Activated naive CD8-positive, alpha-beta T cell (primary cell): Measurements from ENCODE around the gene ATAD5.
A peak's percentile ranks its signal among the peaks of the same experiment; 100 is the strongest.

ENCODE experiments used
- H3K27ac Mint-ChIP-seq: one replicate; pipeline ENCODE4 v1.8.0; 2021; ENCODE audit warnings: mixed read lengths
- H3K27me3 Mint-ChIP-seq: one replicate; pipeline ENCODE4 v1.8.0; 2021; ENCODE audit warnings: mixed read lengths
- H3K36me3 Mint-ChIP-seq: one replicate; pipeline ENCODE4 v1.8.0; 2021; ENCODE audit warnings: mixed read lengths
- H3K4me1 Mint-ChIP-seq: one replicate; pipeline ENCODE4 v1.8.0; 2021; ENCODE audit warnings: low read depth, mixed read lengths
- H3K4me3 Mint-ChIP-seq: one replicate; pipeline ENCODE4 v1.8.0; 2021; ENCODE audit warnings: mild to moderate bottlenecking, mixed read lengths
- H3K9me3 Mint-ChIP-seq: one replicate; pipeline ENCODE4 v1.8.0; 2021; ENCODE audit warnings: low read depth, mixed read lengths

The ATAD5 gene, protein sequence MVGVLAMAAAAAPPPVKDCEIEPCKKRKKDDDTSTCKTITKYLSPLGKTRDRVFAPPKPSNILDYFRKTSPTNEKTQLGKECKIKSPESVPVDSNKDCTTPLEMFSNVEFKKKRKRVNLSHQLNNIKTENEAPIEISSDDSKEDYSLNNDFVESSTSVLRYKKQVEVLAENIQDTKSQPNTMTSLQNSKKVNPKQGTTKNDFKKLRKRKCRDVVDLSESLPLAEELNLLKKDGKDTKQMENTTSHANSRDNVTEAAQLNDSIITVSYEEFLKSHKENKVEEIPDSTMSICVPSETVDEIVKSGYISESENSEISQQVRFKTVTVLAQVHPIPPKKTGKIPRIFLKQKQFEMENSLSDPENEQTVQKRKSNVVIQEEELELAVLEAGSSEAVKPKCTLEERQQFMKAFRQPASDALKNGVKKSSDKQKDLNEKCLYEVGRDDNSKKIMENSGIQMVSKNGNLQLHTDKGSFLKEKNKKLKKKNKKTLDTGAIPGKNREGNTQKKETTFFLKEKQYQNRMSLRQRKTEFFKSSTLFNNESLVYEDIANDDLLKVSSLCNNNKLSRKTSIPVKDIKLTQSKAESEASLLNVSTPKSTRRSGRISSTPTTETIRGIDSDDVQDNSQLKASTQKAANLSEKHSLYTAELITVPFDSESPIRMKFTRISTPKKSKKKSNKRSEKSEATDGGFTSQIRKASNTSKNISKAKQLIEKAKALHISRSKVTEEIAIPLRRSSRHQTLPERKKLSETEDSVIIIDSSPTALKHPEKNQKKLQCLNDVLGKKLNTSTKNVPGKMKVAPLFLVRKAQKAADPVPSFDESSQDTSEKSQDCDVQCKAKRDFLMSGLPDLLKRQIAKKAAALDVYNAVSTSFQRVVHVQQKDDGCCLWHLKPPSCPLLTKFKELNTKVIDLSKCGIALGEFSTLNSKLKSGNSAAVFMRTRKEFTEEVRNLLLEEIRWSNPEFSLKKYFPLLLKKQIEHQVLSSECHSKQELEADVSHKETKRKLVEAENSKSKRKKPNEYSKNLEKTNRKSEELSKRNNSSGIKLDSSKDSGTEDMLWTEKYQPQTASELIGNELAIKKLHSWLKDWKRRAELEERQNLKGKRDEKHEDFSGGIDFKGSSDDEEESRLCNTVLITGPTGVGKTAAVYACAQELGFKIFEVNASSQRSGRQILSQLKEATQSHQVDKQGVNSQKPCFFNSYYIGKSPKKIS (N-terminal part only)

GRCh38 chr17:30831663-30832437 lies at the start of gene ATAD5:
TSS of gene ATAD5 (plus strand) at chr17:30831966. CDS start at chr17:30832348, 382 bp downstream.
- H3K4me3 Mint-ChIP-seq, result peak within 1 kb of the TSS; percentile 97
- peaks cover 6% of the 10 kb centered on the region for H3K36me3 Mint-ChIP-seq
- no peaks in the 10 kb centered on the region for H3K27me3 Mint-ChIP-seq
- no peaks in the 10 kb centered on the region for H3K9me3 Mint-ChIP-seq
- H3K4me1 Mint-ChIP-seq, result peaks cover 25% of the 10 kb centered on the region
- peak within 1 kb of the TSS; percentile 96 for H3K27ac Mint-ChIP-seq

DNA sequence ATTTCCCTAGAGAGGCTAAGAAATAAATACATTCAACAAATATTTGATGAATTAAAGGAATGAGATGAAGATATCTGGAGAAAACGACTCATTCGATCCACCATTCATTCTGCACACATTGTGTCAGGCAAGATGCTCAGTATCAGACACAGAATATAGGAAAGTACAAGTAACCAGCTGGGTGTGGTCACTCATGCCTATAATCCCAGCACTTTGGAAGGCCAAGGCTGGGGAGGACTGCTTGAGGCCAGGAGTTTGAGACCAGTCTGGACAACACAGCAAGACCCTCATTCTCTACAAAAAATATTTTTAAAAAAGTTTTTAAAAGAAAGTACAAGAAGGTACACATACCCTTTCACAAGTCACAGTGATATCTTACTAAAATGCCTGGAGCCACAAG lies 49.6 kb upstream of the ATAD5 start:
- Mint-ChIP-seq H3K4me3 (no peak overlapping the region), H3K36me3 (peaks cover 7% of the 10 kb centered on the region), H3K4me1 (peaks cover 17% of the 10 kb centered on the region), H3K27me3 (no peaks in the 10 kb centered on the region), H3K27ac (peak overlapping the region; percentile 78), H3K9me3 (no peaks in the 10 kb centered on the region)

GRCh38 chr17:30788918-30789317 lies 42.8 kb upstream of the ATAD5 start:
- H3K27ac Mint-ChIP-seq, result peak overlapping the region; percentile 82
- H3K4me3 Mint-ChIP-seq, result no peak overlapping the region
- peaks cover 18% of the 10 kb centered on the region for H3K4me1 Mint-ChIP-seq
- H3K9me3 Mint-ChIP-seq, result no peaks in the 10 kb centered on the region
- H3K27me3 Mint-ChIP-seq, result no peaks in the 10 kb centered on the region
- peaks cover 4% of the 10 kb centered on the region for H3K36me3 Mint-ChIP-seq

DNA sequence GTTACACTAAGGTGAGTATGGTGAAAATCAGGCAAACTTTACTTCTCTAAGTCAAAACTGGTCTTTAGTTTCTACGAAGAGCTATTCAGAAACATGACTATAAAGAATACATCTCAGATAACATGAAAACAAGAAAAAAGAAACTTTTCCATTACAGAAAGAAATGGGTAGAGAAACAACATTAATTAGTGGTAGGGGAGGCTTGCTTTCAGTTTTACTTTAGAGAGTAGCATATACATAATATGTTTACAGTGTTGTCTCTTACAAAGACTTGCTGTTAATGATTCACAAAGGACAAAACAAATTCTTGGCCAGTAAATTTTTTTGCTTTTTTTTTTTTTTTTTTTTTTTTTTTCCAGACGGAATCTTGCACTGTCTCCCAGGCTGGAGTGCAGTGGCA lies 41.5 kb upstream of the ATAD5 start:
- peak overlapping the region; percentile 82 for H3K27ac Mint-ChIP-seq
- H3K27me3 Mint-ChIP-seq, result no peaks in the 10 kb centered on the region
- no peaks in the 10 kb centered on the region for H3K9me3 Mint-ChIP-seq
- peaks cover 4% of the 10 kb centered on the region for H3K36me3 Mint-ChIP-seq
- peaks cover 14% of the 10 kb centered on the region for H3K4me1 Mint-ChIP-seq
- H3K4me3 Mint-ChIP-seq, result no peak overlapping the region

DNA sequence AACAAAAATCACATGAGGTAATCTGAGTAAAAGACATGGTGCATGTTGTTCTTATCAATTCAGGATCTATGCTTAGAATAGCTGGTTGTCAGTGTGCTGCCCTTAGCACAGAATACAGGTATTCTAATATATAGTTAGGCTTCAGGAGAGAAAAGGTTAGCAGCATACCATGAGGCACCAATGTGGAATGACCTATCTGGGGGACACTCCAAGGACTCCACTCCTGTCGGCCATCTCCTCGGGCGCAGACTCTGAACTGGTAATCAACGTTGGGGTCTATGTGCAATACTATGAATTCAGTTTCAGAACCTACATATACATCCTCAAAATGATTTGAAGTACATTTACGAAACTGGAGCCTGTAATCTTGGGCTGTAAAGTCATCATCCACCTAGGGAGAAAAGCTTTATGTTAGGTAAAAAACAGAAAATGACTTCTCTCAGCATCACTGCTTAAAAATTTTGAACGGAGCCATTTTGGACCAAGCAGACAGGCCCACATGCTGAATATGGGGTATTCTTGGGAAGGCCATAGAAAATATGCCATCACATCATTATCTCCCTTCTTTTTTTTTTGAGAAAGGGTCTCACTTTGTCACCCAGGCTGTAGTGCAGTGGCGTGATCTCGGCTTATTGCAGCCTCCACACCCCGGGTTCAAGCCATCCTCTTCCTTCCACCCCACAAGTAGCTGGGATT lies 38.3 kb upstream of the ATAD5 start:
- no peak overlapping the region for H3K4me3 Mint-ChIP-seq
- no peaks in the 10 kb centered on the region for H3K27me3 Mint-ChIP-seq
- peaks cover 11% of the 10 kb centered on the region for H3K36me3 Mint-ChIP-seq
- H3K27ac Mint-ChIP-seq, result peak overlapping the region; percentile 72
- peaks cover 29% of the 10 kb centered on the region for H3K4me1 Mint-ChIP-seq
- no peaks in the 10 kb centered on the region for H3K9me3 Mint-ChIP-seq

GRCh38 chr17:30794372-30794771 lies 37.4 kb upstream of the ATAD5 start:
- peak overlapping the region; percentile 72 for H3K27ac Mint-ChIP-seq
- peaks cover 27% of the 10 kb centered on the region for H3K4me1 Mint-ChIP-seq

GRCh38 chr17:30796016-30796415 lies 35.8 kb upstream of the ATAD5 start:
- H3K4me1 Mint-ChIP-seq, result peaks cover 19% of the 10 kb centered on the region
- H3K27me3 Mint-ChIP-seq, result no peaks in the 10 kb centered on the region
- H3K4me3 Mint-ChIP-seq, result peak overlapping the region; percentile 6
- no peaks in the 10 kb centered on the region for H3K9me3 Mint-ChIP-seq
- peaks cover 11% of the 10 kb centered on the region for H3K36me3 Mint-ChIP-seq
- H3K27ac Mint-ChIP-seq, result peak overlapping the region; percentile 88

More at GRCh38 chr17:30794372-30794771, 37.4 kb upstream of the ATAD5 start:
- Mint-ChIP-seq H3K36me3 (peaks cover 11% of the 10 kb centered on the region), H3K27me3 (no peaks in the 10 kb centered on the region), H3K4me3 (no peak overlapping the region), H3K9me3 (no peaks in the 10 kb centered on the region)

DNA sequence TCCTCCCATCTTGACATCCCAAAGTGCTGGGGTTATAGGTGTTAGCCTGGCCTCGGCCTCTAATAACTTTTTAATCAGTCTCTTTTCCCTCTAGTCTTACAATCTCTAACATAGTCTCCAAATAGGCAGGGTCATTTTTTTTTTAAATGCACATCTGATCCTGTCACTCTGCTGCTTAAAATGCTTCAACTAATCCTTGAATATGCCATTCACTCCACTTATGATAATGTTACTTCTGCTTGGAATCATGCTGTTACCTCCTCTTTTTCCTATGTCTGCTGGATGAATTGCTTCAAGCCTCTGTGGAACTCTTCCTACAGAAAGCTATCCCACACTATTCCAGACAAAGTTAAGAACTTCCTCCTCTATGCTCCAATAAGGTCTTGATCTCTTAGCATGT lies 30.1 kb upstream of the ATAD5 start:
- H3K9me3 Mint-ChIP-seq, result no peaks in the 10 kb centered on the region
- peaks cover 14% of the 10 kb centered on the region for H3K36me3 Mint-ChIP-seq
- peak overlapping the region; percentile 75 for H3K27ac Mint-ChIP-seq
- H3K27me3 Mint-ChIP-seq, result no peaks in the 10 kb centered on the region
- H3K4me3 Mint-ChIP-seq, result no peak overlapping the region
- peaks cover 40% of the 10 kb centered on the region for H3K4me1 Mint-ChIP-seq

GRCh38 chr17:30805944-30806456 lies 25.8 kb upstream of the ATAD5 start:
- Mint-ChIP-seq H3K36me3 (peaks cover 13% of the 10 kb centered on the region), H3K9me3 (no peaks in the 10 kb centered on the region), H3K4me3 (peak overlapping the region; percentile 54), H3K27me3 (no peaks in the 10 kb centered on the region), H3K27ac (peak overlapping the region; percentile 88), H3K4me1 (peaks cover 66% of the 10 kb centered on the region)

- H3K27me3 Mint-ChIP-seq, result no peaks in the 10 kb centered on the region
- H3K9me3 Mint-ChIP-seq, result no peaks in the 10 kb centered on the region
- H3K4me3 Mint-ChIP-seq, result peak overlapping the region; percentile 83
- H3K27ac Mint-ChIP-seq, result peak overlapping the region; percentile 88
- peaks cover 75% of the 10 kb centered on the region for H3K4me1 Mint-ChIP-seq
- peaks cover 10% of the 10 kb centered on the region for H3K36me3 Mint-ChIP-seq
Observed at GRCh38 chr17:30807896-30808295, 23.9 kb upstream of the ATAD5 start.

DNA sequence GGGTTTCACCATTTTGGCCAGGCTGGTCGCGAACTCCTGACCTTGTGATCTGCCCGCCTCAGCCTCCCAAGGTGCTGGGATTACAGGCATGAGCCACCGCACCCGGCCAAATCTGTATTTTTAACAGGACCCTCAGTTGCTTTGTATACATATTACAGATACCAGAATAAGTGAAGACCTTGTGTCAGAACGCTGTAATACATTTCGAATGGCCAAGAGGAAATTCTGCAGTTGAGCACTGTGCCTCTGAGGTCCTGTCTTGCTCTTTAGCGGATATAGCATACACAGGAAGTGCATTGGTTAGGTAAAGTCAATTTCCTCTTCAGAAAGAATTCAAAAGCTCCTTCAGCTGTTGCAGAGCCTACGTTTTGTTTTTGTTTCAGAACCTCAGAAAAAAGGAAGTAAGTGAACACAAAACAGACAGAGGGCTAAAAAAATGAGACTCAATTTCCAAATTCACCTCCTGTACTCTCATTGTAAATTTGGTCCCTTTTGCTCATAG lies 22.9 kb upstream of the ATAD5 start:
- H3K36me3 Mint-ChIP-seq, result peaks cover 4% of the 10 kb centered on the region
- H3K9me3 Mint-ChIP-seq, result no peaks in the 10 kb centered on the region
- H3K27me3 Mint-ChIP-seq, result no peaks in the 10 kb centered on the region
- H3K4me1 Mint-ChIP-seq, result peaks cover 77% of the 10 kb centered on the region
- H3K4me3 Mint-ChIP-seq, result peak overlapping the region; percentile 83
- peak overlapping the region; percentile 93 for H3K27ac Mint-ChIP-seq

DNA sequence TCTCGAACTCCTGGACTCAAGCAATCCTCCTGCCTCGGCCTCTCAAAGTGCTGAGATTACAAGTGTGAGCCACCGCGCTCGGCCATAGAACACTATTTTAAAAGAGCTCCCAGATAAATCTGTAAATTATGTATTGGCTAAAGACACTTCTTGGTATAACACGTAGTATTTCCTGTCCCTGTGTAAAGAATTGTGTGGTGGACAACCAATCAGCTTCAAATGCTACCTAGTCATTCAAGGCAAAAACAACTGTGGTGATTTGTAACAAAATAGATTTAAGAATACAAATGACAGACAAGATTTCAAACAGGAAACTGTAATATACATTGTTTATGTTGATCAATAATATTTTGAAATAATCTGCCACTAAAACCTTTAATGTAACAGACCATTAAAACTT lies 21.9 kb upstream of the ATAD5 start:
- Mint-ChIP-seq H3K4me1 (peaks cover 72% of the 10 kb centered on the region), H3K36me3 (peaks cover 2% of the 10 kb centered on the region), H3K27ac (peak overlapping the region; percentile 93), H3K9me3 (no peaks in the 10 kb centered on the region), H3K27me3 (no peaks in the 10 kb centered on the region), H3K4me3 (peak overlapping the region; percentile 83)
